ENCODE data around the gene TSPAN14.

DNA sequence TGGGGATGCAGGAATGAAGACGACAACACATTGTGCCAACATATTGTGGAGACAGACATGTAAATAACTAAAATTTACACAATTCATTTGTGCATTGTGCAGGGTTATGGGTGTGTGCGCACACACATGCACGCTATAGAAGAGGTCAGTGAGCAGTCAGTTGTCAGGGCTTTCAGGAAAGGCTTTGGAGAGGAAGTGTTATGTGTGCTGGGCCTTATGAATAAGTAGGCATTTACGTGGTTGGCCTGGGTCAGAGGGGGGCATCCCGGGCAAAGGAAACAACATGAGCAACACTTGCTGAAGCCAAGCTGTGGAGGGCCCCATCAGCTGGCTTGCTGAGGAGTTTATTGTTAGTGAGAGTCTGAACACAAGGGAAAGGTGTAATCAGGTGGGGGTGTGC lies 41.6 kb upstream of the TSPAN14 start:
- TF ChIP-seq POLR2A (IDR thresholded peaks at IDR 0.05; ENCODE audit: low read length) (no peak), GATA1 (IDR thresholded peaks at IDR 0.05; ENCODE audit: low read depth, low read length) (no peak)
